HG03575 (cell line): Measurements from ENCODE around the gene DSG4.
"Not testable (repeated sequence)": the region's sequence is repeated elsewhere in the genome, so short reads cannot be mapped to it uniquely, and the experiment has no call there.

Experiments used
- ATAC-seq: cut with Tn5 transposase; IDR thresholded peaks from one replicate; pipeline ENCODE4 v1.9.1; 2021; ENCODE audit not compliant: unreplicated experiment, insufficient number of reproducible peaks, low FRiP score; ENCODE audit errors: extremely low read depth

DSG4 gene, protein sequence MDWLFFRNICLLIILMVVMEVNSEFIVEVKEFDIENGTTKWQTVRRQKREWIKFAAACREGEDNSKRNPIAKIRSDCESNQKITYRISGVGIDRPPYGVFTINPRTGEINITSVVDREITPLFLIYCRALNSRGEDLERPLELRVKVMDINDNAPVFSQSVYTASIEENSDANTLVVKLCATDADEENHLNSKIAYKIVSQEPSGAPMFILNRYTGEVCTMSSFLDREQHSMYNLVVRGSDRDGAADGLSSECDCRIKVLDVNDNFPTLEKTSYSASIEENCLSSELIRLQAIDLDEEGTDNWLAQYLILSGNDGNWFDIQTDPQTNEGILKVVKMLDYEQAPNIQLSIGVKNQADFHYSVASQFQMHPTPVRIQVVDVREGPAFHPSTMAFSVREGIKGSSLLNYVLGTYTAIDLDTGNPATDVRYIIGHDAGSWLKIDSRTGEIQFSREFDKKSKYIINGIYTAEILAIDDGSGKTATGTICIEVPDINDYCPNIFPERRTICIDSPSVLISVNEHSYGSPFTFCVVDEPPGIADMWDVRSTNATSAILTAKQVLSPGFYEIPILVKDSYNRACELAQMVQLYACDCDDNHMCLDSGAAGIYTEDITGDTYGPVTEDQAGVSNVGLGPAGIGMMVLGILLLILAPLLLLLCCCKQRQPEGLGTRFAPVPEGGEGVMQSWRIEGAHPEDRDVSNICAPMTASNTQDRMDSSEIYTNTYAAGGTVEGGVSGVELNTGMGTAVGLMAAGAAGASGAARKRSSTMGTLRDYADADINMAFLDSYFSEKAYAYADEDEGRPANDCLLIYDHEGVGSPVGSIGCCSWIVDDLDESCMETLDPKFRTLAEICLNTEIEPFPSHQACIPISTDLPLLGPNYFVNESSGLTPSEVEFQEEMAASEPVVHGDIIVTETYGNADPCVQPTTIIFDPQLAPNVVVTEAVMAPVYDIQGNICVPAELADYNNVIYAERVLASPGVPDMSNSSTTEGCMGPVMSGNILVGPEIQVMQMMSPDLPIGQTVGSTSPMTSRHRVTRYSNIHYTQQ

DNA sequence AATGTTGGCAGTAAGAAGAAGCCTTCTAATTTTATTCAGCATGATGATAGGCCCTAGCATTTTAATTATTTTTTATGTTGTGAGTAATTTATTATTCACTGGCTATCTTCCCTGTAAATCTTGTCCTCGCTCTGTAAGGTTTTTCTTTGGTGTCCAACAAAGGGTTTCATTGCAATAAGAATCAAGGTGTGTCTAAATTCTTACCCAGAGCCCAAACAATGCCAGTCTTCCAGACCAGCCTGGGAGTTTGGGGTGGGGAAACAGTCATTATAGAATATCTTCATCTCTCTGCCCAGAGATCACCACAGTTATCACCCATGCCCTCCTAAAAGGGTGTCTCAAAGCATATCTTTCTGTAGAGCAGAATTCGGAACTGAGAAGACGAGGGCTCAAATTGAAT is at the start of gene DSG4:
Gene DSG4 (plus strand): TSS at position 301 of the 400 bp plus-strand sequence. CDS start 135 bp downstream, outside the sequence.
- ATAC-seq = no peak

DNA sequence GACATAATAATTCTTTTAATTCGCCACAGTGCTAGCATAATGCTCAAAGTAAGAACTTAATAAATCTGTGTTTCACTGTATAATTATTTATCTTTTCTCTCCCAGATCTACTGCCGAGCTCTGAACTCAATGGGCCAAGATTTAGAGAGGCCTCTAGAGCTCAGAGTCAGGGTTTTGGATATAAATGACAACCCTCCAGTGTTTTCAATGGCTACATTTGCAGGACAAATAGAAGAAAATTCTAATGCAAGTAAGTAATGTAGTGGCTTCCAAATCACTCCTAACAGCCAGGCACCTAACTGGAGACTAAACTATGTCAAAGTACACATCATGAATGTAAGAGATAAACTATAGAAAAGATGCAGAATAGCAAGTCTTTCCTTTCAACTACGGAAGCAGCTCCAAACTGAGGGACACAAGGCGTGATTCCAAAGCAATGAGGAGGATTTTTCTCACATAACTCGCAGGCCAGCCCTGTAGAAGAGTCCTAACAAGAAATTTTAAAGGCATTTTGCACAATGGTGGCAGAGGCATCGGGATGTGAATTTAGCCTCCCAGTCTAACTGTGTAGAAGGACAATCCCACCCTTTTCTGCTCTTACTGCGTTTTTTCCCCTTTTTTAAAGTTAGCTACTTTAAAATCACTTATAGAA is 46.7 kb upstream of the DSG4 start:
- no peak for ATAC-seq

DNA sequence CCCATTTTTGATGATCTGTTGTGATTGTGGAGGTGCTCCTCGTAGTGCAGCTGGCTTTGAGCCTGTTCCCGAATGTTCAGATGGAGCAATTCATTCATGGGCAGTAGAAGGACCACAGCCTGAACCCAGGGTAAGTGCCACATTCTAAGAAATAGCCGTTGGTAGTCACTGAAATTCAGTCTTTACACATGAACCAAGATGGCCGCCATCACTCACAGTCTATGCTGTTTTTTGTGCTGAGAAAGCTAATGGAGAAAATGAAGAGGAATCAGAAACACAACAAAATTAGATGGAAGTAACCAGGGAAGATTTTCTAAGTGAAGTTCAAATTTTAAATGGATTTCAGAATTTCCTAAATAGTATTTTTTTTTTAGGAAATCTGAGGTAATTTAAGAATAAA is 33.1 kb upstream of the DSG4 start:
- ATAC-seq = no peak

DNA sequence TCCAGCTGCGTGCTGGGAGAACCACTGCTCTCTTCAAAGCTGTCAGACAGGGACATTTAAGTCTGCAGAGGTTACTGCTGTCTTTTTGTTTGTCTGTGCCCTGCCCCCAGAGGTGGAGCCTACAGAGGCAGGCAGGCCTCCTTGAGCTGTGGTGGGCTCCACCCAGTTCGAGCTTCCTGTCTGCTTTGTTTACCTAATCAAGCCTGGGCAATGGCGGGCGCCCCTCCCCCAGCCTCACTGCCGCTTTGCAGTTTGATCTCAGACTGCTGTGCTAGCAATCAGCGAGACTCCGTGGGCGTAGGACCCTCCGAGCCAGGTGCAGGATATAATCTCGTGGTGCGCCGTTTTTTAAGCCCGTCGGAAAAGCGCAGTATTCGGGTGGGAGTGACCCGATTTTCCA is 23.2 kb upstream of the DSG4 start:
- ATAC-seq = not testable (repeated sequence)

DNA sequence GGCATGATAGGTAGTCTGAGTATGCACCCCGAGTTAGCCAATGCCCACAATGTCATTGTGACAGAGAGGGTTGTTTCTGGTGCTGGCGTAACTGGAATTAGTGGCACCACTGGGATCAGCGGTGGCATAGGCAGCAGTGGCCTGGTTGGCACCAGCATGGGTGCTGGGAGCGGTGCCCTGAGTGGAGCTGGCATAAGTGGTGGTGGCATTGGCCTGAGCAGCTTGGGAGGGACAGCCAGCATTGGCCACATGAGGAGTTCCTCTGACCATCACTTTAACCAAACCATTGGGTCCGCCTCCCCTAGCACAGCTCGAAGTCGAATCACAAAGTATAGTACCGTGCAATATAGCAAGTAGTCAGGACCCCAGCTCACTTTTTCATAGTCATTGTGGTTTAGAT is 21.6 kb upstream of the DSG4 start:
- no peak for ATAC-seq

DNA sequence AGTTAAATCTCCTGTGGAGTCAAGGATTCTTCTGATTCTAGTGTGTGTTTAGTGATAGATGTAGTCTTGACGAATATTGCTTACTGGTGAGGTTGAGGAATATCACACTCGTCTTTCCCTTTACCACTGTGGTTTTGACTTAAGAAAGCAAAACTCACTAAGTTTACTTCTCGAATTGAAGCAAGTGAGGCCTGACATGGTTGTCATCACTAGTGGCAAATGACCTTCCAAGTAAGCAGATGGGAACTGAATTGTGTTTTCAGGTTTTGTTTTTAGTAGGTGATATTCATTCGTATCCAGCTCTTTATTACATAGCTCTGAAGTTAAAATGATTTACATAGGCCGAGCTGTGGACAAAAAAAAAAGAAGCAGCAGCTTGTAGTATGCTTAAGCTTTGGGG is 20.6 kb upstream of the DSG4 start:
- ATAC-seq = no peak

DNA sequence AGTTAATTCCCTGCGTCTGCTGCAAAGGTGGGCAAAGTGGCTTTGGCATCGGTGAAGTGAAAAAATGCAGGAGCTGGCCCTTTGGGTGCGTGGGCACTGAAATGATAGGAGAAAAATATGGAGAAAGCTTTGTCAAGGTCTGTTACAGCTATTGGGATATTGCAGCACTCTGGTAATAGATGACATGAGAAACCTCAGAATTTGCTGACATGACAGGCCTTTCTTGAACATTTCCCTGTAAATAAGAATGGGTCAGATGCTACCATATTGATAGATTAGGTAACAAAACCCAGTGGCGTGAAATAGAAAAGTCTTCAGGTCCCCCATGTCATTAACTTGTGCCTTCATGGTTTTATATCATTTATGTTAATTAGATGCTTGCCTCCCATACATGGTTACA is 12.4 kb upstream of the DSG4 start:
- ATAC-seq = no peak

DNA sequence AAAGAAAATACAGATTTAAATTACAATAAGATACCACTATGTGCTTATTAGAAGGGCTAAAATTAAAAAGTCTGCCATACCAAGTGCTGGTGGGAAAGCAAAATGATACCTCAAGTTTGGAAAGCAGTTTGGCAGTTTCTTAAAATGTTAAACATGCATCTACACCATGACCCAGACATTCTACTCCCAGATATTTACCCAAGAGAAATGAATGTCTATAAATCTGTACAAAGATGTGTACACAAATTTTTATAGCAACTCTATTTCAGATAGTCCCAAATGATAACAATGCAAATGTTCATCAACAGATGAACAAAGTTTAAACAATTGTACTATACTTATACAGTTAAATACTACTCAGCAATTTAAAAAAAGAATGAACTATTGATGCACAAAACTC is 7.1 kb upstream of the DSG4 start:
- ATAC-seq = no peak

DNA sequence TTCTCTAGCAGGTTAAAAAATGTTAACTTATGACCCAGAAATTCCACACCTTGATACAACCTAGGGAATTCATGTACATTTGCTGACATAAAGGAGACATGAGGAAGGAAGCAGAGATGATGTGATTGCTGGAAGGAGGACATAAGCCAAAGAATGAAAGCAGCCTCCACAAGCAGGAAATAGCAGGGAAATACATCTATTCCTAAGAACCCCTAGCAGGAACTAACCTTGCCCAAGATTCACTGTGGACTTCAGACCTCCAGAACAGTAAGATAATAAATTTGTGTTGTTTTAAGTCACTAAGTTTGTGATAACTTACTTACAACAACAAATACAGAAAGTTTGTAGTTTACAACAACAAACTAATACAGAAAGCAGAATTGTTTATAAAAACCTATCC is 4.6 kb upstream of the DSG4 start:
- ATAC-seq = no peak

DNA sequence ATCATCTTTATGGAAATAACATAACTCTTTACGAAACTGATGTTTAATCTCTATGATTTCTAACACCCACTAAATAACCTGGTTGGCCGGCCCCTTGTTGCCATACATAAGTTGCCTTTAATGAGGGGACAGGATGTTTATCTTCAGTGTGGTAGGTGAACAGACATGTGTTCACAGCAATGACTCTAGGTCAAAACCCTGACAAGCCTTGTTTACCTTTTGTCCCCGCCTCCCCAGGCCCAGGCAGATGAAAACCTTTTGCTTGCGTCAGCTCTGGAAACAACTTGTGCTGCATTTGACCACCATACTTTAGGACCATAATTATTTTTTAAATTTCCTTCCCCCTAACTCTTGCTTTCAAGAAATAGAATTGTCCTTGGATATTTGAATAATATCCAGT is 2.9 kb upstream of the DSG4 start:
- ATAC-seq = no peak

DNA sequence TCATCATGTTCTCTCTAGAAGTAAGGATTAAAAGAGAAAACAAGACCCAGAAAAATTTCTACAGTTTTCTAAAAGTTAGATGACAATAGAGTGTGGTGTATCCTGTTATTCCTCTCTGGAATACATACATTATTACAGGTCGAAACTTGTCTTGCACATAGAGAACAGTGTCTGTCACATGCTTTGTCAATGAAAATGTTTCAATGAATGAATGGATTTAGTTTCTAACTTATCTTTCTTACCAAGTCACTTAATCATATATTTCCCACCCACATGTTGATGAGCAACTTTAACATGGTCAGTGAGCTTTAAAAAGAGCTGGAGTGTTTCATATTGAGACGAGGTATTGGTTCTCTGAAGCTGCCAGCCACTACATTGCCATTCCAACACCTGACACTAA is 4.3 kb downstream of the DSG4 start:
- no peak for ATAC-seq

DNA sequence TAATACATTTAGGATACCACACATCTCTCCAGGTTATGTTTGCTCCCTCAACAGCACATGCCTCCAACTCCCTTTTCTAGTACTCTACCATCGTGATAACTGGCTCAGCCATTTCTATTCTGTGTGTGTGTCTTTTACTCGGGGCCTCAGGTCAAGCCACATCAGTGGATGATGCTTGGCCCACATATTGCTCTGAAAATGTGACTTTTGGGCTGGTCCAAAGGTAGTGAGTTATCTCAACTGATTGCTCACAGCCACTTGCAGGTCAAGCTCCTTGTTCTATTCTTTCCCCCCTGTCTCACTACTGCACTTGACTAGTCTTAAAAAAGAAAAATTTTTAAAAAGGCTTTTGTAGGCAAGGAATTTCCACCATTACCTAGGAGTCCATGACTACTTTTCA is 5.5 kb downstream of the DSG4 start:
- ATAC-seq = no peak

DNA sequence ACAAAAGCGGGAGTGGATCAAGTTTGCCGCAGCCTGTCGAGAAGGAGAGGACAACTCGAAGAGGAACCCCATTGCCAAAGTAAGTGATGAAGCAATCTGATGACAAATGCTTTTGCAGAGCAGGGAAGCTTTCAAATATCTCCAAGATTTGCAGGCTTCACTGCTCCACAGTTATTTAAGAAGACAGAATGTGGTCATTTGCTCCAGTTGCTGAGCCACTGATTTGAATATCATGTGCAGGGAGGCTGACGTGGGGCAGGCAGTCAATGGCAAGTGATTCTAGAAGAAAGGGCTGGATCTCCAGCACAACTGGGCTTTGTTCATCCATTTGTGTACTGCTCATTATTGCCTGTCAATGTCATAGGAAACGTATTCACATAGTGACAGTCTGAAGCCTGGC is 10.2 kb downstream of the DSG4 start:
- ATAC-seq = no peak

DNA sequence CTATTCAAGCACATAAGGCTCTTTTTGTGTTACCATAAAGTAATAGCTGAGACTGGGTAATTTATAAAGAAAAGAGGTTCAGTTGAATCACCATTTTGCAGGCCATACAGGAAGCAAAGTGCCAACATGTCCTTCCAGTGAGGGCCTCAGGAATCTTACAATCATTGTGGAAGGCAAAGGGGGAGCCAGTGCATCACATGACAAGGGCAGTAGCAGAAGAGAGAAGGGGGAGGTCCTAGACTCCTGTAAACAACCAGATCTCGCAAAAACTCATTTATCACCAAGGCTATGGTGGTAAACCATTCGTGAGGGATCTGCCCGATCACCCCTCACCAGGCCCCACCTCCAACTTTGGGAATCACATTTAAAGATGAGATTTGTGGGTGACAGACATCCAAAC is 16.7 kb downstream of the DSG4 start:
- ATAC-seq = no peak

DNA sequence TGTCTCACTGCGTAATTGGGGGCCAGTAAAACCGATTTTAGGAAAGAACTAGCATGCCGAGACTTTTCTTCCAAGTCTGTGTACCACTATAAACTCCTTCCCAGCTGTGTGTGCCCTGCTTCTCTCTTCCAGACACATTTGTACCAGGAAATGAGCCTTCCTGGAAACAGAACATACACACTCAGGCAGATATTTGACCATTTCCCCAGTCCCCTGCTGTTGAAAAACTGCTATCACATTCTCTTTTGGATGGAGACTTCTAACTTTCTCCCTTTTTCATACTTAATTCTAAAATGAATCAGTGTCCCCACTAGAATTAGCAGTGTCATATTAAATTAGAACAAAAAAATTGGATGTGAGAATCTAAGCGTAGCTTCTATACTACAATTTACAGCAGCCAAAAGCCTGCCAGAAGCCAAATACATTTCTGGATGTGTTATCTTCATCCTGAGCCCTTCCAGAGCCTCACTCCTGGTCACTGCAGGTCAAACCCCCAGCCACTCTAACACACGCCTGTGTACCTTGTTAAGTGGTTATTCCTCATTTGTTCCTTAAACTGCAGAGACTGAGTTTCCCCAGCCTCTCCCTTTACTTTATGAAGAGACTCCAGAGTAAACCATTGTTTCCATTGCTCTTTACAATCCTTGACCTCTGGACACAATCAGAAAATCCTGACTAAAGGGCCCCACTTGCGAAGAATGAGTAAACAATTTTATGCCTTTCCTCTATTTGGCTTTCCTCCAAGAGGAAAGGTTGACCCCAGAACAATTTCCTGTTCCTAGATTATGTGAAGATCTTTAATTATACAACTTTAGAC is 20.4 kb downstream of the DSG4 start:
- ATAC-seq = no peak

DNA sequence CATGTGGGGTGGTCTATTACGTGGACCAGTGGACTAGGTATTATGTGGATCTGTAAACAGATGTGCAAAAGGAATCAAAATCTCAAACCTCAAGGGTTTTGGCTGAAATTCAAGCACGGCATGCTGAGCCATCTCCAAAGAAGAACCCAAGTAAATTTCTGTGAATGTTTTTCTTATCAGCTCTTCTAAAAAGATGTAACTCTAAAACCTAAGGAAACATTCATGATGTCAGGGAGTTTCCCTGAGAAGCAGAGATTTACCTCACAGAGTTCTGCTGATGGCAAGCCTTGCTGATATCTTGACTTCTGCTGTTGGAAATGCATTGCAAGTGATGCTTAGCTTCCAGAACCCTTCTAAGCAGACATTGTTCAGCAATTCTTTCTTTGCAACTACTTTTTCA is 21.6 kb downstream of the DSG4 start:
- no peak for ATAC-seq

DNA sequence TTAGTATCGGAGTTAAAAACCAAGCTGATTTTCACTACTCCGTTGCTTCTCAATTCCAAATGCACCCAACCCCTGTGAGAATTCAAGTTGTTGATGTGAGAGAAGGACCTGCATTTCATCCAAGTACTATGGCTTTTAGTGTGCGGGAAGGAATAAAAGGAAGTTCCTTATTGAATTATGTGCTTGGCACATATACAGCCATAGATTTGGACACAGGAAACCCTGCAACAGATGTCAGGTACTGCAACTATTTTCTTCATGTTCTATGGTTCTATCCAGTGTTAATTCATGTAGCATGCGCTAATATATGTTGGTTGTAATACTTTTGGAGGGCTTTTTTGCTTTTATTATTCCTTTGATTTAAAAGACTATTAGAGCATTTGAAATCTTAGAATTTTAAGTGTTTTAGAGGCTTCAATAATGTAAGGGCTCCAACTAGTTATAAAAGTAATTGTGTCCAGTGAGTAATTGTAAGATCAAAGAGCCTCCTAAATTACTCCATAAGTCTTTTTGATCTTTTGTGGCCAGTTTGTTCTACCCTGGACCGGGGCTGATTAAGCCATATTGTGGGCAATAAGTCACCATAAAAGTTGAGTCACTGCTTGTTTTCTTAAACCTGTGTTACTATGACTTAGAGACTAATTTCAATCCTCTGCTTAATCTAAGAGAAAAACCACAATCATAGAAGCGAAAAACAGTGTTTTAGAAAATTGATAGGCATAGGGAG is 22.9 kb downstream of the DSG4 start:
- no peak for ATAC-seq
